Measurements from ENCODE around the gene HEATR1. TPM values are rescaled to one million over a fixed set of nuclear protein-coding genes. Genes with fewer than 3 reads are reported as not detected.

Gene HEATR1
- total and polyA plus RNA-seq, 2 donors (not counting 1 experiment from before 2014, with no cell fraction given), result 6.1 to 50.6 TPM

GRCh38 chr1:236516929-236517704 lies 87.2 kb downstream of the HEATR1 start:
- Histone ChIP-seq H3K4me2 (replicated peaks; ENCODE audit: low read depth, low read length, poor library complexity, severe bottlenecking) (no peak overlapping the region), H2AFZ (ENCODE audit: insufficient read depth, low read depth, low read length, poor library complexity, severe bottlenecking) (no peak overlapping the region), H3K4me1 (ENCODE audit: control insufficient read depth in 2 of 2, insufficient read depth in 2 of 2, low read length in 2 of 2) (no peaks in the 10 kb centered on the region), H3K27ac (ENCODE audit: low read length in 2 of 2) (no peak overlapping the region), H3K27me3 (replicated peaks in 1 of 4; ENCODE audit: control extremely low read depth in 1 of 4, control insufficient read depth in 3 of 4, insufficient read depth in 4 of 4, low read length in 3 of 4) (peaks cover 0 to 3% (median 0%) of the 10 kb centered on the region in 4 experiments), H3K36me3 (replicated peaks in 1 of 2; ENCODE audit: control extremely low read depth in 1 of 2, control insufficient read depth in 1 of 2, extremely low read depth in 1 of 2, insufficient read depth in 2 of 2, low read length in 1 of 2) (no peaks in the 10 kb centered on the region), H3K9me3 (ENCODE audit: control extremely low read depth in 1 of 3, control insufficient read depth in 2 of 3, insufficient read depth in 1 of 3, low read length in 2 of 3) (no peaks in the 10 kb centered on the region), H3K9ac (ENCODE audit: low read length) (no peak overlapping the region), H3K4me3 (ENCODE audit: control extremely low read depth in 1 of 5, extremely low read depth in 1 of 5, insufficient read depth in 1 of 5, low read depth in 2 of 5, low read length in 4 of 5) (no peak overlapping the region), H3K79me2 (ENCODE audit: control insufficient read depth, insufficient read depth, low read length) (no peaks in the 10 kb centered on the region), H4K20me1 (ENCODE audit: control insufficient read depth, insufficient read depth, low read length, poor library complexity, severe bottlenecking) (no peaks in the 10 kb centered on the region)
- TF ChIP-seq EZH2 (IDR thresholded peaks at IDR 0.05; ENCODE audit: borderline replicate concordance, insufficient read depth, low read depth, low read length, poor library complexity, severe bottlenecking) (no peak), CTCF (IDR thresholded peaks at IDR 0.05) (no peak)
- ChIA-PET CTCF (interaction anchor here (0.7 to 0.9 kb wide), 2 partner anchors 16 to 806 kb away, joined by 3 to 4 read pairs; no protein-coding TSS in a partner anchor), POLR2A (interaction anchor here (0.6 kb wide), 1 partner anchor 405 kb away, joined by 3 read pairs; no protein-coding TSS in a partner anchor)
- intact Hi-C loops (cut with micrococcal nuclease), result no loop called here
- Mint-ChIP-seq H3K27me3 (no peaks in the 10 kb centered on the region), H3K9me3 (ENCODE audit: insufficient read depth) (no peaks in the 10 kb centered on the region), H3K27ac (no peak overlapping the region), H3K4me1 (no peaks in the 10 kb centered on the region), H3K4me3 (no peak overlapping the region)
- no CpG with 5 or more reads among the region's 8 CpGs for WGBS (ENCODE audit: insufficient coverage)
- no peak for ATAC-seq (ENCODE audit: low read depth)
- no peak for DNase-seq

DNA sequence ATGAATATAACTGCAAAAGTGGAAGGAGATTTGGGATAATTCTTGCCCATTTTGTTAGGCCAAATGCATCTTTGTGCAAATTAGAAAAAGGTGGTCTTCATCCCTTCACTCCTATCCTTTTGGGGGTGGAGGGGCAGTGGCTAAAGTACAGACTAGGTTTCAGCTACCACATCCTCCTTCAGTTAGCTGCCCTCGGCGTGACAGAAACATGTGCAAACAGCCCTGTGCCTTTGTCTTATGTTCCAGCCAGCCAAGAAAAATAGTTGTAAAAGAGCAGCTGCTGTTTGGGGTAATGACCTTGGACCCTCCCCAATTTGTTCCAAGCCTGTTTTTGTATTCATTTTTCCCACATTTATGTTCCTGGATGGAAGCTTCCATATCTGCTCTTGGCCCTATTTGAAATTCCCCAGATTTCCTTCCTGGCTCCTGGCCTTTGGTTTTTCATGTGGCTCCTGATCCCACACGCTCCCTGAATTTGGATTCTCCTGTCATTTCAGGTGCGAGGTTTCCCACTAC lies 88.8 kb downstream of the HEATR1 start:
- intact Hi-C loops (cut with micrococcal nuclease), result no loop called here
- TF ChIP-seq CTCF (IDR thresholded peaks at IDR 0.05) (no peak), EZH2 (IDR thresholded peaks at IDR 0.05; ENCODE audit: borderline replicate concordance, insufficient read depth, low read depth, low read length, poor library complexity, severe bottlenecking) (no peak)
- H3K27ac ChIP-seq (ENCODE audit: low read length in 2 of 2), result no peak overlapping the region
- Mint-ChIP-seq H3K4me3 (no peak overlapping the region), H3K4me1 (no peaks in the 10 kb centered on the region), H3K9me3 (ENCODE audit: insufficient read depth) (no peaks in the 10 kb centered on the region), H3K27ac (no peak overlapping the region), H3K27me3 (no peaks in the 10 kb centered on the region)
- no peaks in the 10 kb centered on the region for H4K20me1 ChIP-seq (ENCODE audit: control insufficient read depth, insufficient read depth, low read length, poor library complexity, severe bottlenecking)
- H3K79me2 ChIP-seq (ENCODE audit: control insufficient read depth, insufficient read depth, low read length), result no peaks in the 10 kb centered on the region
- ATAC-seq (ENCODE audit: low read depth) (no peak), DNase-seq (no peak)
- no peaks in the 10 kb centered on the region for H3K4me1 ChIP-seq (ENCODE audit: control insufficient read depth in 2 of 2, insufficient read depth in 2 of 2, low read length in 2 of 2)
- H3K4me3 ChIP-seq (ENCODE audit: control extremely low read depth in 1 of 5, extremely low read depth in 1 of 5, insufficient read depth in 1 of 5, low read depth in 2 of 5, low read length in 4 of 5), result no peak overlapping the region
- no peak overlapping the region for H3K9ac ChIP-seq (ENCODE audit: low read length)
- H3K9me3 ChIP-seq (ENCODE audit: control extremely low read depth in 1 of 3, control insufficient read depth in 2 of 3, insufficient read depth in 1 of 3, low read length in 2 of 3), result no peaks in the 10 kb centered on the region
- peaks cover 0 to 3% (median 0%) of the 10 kb centered on the region in 4 experiments for H3K27me3 ChIP-seq (replicated peaks in 1 of 4; ENCODE audit: control extremely low read depth in 1 of 4, control insufficient read depth in 3 of 4, insufficient read depth in 4 of 4, low read length in 3 of 4)
- ChIA-PET CTCF (no interaction called here), POLR2A (no interaction called here)
- H3K4me2 ChIP-seq (replicated peaks; ENCODE audit: low read depth, low read length, poor library complexity, severe bottlenecking), result no peak overlapping the region
- no peaks in the 10 kb centered on the region for H3K36me3 ChIP-seq (replicated peaks in 1 of 2; ENCODE audit: control extremely low read depth in 1 of 2, control insufficient read depth in 1 of 2, extremely low read depth in 1 of 2, insufficient read depth in 2 of 2, low read length in 1 of 2)
- 80% methylated on average over 1 of the region's 4 CpGs for WGBS (ENCODE audit: insufficient coverage)
- H2AFZ ChIP-seq (ENCODE audit: insufficient read depth, low read depth, low read length, poor library complexity, severe bottlenecking), result no peak overlapping the region

All from B cell (primary cell).